Urinary bladder (tissue), 4 donors: Measurements from ENCODE around the gene GPR31. TPM values are rescaled to one million over a fixed set of nuclear protein-coding genes. Genes with fewer than 3 reads are reported as not detected.
"Not testable (repeated sequence)": the region's sequence is repeated elsewhere in the genome, so short reads cannot be mapped to it uniquely, and the experiment has no call there.

Experiments used
- DNase-seq: peaks from one replicate; pipeline ENCODE4 v3.0.0-alpha.2; 2015; ENCODE audit errors: extremely low spot score
- H3K27ac ChIP-seq: one replicate; pipeline ENCODE4 v1.5.1; 2013; ENCODE audit warnings: low read depth, mild to moderate bottlenecking, moderate library complexity
- H3K36me3 ChIP-seq: one replicate; pipeline ENCODE4 v1.6.1; 2013; ENCODE audit warnings: mild to moderate bottlenecking, moderate library complexity; ENCODE audit not compliant: insufficient read depth
- H3K4me1 ChIP-seq: one replicate; pipeline ENCODE4 v1.6.1; 2013; ENCODE audit warnings: mild to moderate bottlenecking, moderate library complexity; ENCODE audit not compliant: insufficient read depth
- H3K4me3 ChIP-seq: one replicate; pipeline ENCODE4 v1.5.1; 2013; ENCODE audit warnings: low read depth, low read length
- WGBS: extraction: QIAGEN DNeasy Blood & Tissue Kit; methylation state at CpG from one replicate; pipeline ENCODE4 v1.1.7; 2013; 5-methylcytosine and 5-hydroxymethylcytosine counted together
- polyA plus RNA-seq: library from polyadenylated mRNA; stranded (reverse); fragments of 200-250 nt; gene quantifications from one replicate; pipeline ENCODE4 v1.2.3, GENCODE V29; 2013
- total RNA-seq: library from RNA; depleted of rRNA; stranded (reverse); fragments of >200 nt; gene quantifications from one replicate; pipeline ENCODE4 v1.2.3, GENCODE V29; 2014
- donor health status: healthy with polysubstance abuse.
- donor health status: healthy.

Gene GPR31, protein sequence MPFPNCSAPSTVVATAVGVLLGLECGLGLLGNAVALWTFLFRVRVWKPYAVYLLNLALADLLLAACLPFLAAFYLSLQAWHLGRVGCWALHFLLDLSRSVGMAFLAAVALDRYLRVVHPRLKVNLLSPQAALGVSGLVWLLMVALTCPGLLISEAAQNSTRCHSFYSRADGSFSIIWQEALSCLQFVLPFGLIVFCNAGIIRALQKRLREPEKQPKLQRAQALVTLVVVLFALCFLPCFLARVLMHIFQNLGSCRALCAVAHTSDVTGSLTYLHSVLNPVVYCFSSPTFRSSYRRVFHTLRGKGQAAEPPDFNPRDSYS
- total RNA-seq, result not detected
- polyA plus RNA-seq, result not detected

DNA sequence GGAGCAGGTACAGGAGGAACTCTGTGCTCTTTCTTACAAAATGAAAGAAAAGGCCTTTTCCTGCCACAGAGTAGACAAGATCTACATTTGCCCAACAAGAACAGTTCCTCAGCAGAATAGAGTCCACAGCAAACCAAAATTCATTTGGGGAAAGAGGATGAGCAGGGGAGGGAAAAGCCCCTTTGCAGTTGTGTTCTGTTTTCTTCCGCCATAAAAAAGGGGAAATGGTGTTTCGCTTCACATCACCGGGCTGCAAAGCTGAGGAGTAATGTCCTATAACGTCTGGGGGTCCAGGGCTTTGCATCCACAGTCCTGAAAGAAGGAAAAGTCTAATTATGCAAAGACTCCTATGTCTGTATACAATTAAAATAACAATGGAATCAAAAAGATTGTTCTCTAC lies at the start of gene GPR31:
Gene GPR31, minus strand, starts transcription at position 118 of the 400 bp plus-strand sequence. CDS start 149 bp downstream, outside the sequence.
- no peaks in the 10 kb centered on the region for H3K36me3 ChIP-seq
- no peak within 1 kb of the TSS for H3K4me3 ChIP-seq
- WGBS, result 83% methylated on average over 4 of the region's 4 CpGs
- DNase-seq, result no peak
- no peak within 1 kb of the TSS for H3K27ac ChIP-seq
- H3K4me1 ChIP-seq, result no peaks in the 10 kb centered on the region

DNA sequence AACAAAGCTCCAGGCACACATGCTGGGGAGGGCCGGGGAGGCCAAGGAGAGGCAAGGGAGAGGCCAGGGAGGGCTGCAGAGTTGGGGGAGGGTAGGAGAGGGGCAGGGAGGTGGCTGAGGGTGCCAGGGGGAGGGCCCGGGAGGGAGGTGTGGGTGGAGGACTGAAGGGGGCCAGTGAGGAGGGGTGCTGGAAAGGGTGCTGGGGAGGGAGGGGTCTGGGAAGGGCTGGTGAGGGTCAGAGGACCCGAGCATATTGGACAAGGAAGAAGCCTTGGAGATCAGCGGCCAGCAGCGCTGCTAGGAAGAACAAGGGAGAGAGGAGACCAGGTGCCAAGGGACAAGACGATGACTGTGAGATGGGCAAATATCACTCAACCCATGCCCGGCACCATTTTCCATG lies 49.7 kb upstream of the GPR31 start:
- no peak for DNase-seq
- Histone ChIP-seq H3K4me1 (no peaks in the 10 kb centered on the region), H3K36me3 (no peaks in the 10 kb centered on the region), H3K4me3 (no peak overlapping the region), H3K27ac (no peak overlapping the region)
- 86% methylated on average over 7 of the region's 7 CpGs for WGBS

GRCh38 chr6:167205316-167205715 lies 47.5 kb upstream of the GPR31 start:
- WGBS, result 96% methylated on average over 11 of the region's 11 CpGs
- H3K4me3 ChIP-seq, H3K27ac ChIP-seq, H3K36me3 ChIP-seq, H3K4me1 ChIP-seq, DNase-seq: not testable (repeated sequence)

DNA sequence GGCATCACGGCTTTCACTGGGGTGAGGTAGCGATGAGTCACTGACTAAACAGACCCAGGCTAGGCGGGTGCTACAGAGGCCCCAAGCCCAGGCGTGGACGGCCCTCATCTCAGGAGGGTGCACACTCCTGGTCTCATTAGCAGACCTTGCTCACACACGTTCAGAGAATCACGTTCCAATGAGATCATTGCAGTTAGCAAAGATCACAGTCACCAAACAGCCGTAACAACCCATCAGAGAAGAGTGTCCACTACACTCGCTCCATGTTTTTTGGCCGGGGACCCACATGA lies 46.2 kb upstream of the GPR31 start:
- H3K27ac ChIP-seq, DNase-seq, H3K4me3 ChIP-seq, H3K4me1 ChIP-seq, H3K36me3 ChIP-seq: not testable (repeated sequence)
- 57% methylated on average over 9 of the region's 10 CpGs for WGBS

DNA sequence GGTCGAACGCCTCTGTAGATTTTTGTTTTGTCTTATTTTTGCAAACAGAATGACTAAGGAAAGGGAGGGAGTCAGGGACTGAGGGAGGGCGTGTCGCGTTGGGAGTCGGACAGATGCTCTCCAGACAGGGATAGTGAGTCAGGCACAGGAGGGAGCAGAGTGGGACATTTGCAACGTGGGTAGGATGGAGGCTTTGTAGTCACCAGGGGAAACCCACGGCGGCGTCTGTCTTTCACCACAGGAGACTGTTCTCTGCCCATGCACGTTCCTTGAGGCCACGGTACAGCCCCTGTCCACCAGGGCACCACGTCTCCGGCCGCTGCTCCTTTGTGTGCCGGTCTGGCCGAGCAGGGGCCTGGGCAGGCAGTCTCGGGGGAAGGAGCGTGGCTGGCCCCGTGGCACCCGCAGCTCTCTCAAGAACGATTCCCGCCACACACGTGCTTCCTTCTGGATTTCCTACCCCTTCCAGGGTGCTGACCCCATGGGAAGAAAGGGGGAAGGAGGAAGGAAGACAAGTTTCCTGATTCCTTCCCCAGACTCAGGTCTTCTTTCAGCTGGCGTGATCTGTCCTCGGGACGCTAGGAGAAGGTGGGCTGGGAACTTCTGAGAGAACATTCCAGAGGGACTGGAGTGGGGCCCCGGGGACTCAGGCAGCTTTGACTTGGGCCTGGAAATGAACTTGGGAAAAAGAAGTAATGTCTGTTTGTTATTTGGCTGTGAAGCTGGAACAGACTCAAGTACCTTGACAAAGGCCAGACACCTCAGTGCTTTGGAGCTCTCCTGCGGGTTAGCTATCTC lies 45.7 kb upstream of the GPR31 start:
- not testable (repeated sequence) for H3K4me3 ChIP-seq
- WGBS, result 86% methylated on average over 28 of the region's 29 CpGs

DNA sequence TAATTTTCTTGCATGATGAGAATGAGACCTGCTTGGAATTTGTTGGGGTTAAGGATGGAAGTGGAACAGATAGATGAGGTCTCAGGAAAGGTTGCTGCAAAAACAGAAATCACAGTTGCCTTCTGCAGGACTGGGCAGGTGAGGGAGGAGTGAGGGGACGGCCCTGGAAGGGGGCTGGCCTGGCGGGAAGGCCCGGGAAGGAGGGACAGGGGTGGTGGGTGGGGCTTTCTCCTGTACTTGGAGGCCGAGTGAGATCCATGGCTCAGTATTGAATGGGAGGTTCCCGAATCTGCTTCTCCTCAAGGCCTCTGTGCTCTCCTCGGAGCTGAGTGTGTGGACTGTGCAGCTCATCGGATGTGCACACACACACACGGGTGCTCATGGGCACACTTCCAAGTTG lies 44.8 kb upstream of the GPR31 start:
- DNase-seq, H3K36me3 ChIP-seq, H3K27ac ChIP-seq, H3K4me3 ChIP-seq, H3K4me1 ChIP-seq: not testable (repeated sequence)
- WGBS, result 85% methylated on average over 8 of the region's 8 CpGs

More for the DNA sequence above, 45.7 kb upstream of the GPR31 start:
- H3K36me3 ChIP-seq, H3K27ac ChIP-seq, H3K4me1 ChIP-seq, DNase-seq: not testable (repeated sequence)

GRCh38 chr6:167200806-167201205 lies 43.0 kb upstream of the GPR31 start:
- DNase-seq, result no peak
- WGBS, result 93% methylated on average over 14 of the region's 14 CpGs
- Histone ChIP-seq H3K4me1 (no peaks in the 10 kb centered on the region), H3K27ac (no peak overlapping the region), H3K36me3 (no peaks in the 10 kb centered on the region), H3K4me3 (no peak overlapping the region)

DNA sequence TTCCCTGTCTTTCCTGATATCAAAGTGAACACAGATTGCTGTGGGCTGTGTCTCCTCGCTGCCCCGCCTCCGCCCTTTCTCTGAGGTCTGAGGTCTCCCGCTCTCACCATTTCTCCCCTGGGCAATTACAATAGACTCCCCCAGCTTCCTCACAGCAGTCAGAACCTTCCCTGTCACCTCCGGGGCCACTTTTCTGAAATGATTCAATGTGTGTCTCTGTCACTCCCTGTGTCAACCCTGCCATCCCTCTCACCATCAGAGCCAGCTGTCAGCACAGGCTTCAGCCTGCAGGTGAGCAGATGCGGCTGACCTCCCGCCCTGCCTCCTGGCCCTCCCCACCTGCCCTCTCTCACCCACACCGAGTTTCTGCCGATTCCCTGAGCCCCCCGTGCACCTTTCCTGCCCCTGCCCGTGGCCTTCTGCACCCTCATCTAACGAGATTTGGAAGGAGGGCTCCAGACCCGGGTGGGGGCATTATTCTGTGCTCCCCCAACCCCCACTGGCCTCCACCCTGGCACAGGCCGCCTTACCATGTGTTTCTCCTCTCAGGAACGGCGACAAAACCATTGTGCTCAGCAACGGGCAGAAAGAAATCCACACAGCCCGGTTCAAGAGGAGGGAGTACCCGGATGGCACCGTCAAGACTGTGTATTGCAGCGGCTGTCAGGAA lies 38.3 kb upstream of the GPR31 start:
- H3K4me3 ChIP-seq, H3K4me1 ChIP-seq, DNase-seq, H3K27ac ChIP-seq, H3K36me3 ChIP-seq: not testable (repeated sequence)
- 65% methylated on average over 10 of the region's 21 CpGs for WGBS

GRCh38 chr6:167193515-167194125 lies 35.8 kb upstream of the GPR31 start:
- 79% methylated on average over 6 of the region's 6 CpGs for WGBS
- H3K27ac ChIP-seq, DNase-seq, H3K36me3 ChIP-seq, H3K4me1 ChIP-seq, H3K4me3 ChIP-seq: not testable (repeated sequence)

- 93% methylated on average over 8 of the region's 8 CpGs for WGBS
- not testable (repeated sequence) for H3K4me1 ChIP-seq, H3K36me3 ChIP-seq, DNase-seq, H3K27ac ChIP-seq, H3K4me3 ChIP-seq
Observed at GRCh38 chr6:167191043-167191583, 33.3 kb upstream of the GPR31 start.

GRCh38 chr6:167187275-167187674 lies 29.5 kb upstream of the GPR31 start:
- 76% methylated on average over 9 of the region's 9 CpGs for WGBS
- not testable (repeated sequence) for H3K4me3 ChIP-seq, H3K4me1 ChIP-seq, H3K36me3 ChIP-seq, H3K27ac ChIP-seq, DNase-seq

DNA sequence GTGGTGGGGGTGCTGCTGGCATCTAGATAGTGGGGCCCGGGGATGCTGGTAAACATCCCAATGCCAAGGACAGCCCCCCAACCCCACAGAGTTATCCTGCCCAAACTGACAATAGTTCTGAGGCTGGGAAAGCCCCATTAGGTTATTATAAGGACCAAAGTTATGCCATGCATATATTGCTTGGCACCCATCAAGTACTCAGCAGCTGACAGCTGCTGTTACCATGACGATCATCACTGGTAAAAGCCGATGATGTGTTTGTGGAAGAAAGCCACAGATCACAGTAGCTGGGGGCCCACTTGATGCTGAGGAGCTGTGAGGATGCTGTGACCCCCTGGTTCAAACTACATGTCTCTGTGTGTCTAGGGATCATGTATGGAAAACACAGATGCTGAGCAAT lies 27.3 kb upstream of the GPR31 start:
- not testable (repeated sequence) for H3K27ac ChIP-seq
- 71% methylated on average over 3 of the region's 3 CpGs for WGBS

DNA sequence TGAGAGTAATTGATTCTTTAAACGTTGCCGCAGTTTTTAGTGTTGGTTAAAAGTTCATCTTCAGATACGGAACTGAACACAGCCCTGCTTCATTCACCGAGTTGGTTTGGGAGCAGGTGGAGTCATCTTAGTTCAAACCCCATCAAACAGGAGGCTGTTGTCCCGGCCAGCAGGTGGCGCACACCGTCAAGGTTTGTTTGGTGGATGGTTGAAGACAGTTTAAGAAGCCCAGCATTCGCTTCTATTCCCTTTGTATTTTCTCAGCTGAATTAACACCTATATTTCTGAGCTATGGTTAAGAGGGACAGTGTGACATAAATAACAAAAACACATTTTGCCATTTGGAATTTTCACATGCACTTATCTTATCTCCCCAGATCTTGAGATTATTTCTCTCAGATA lies 25.1 kb upstream of the GPR31 start:
- 9% methylated on average over 4 of the region's 8 CpGs for WGBS
- H3K27ac ChIP-seq, DNase-seq, H3K4me1 ChIP-seq, H3K36me3 ChIP-seq, H3K4me3 ChIP-seq: not testable (repeated sequence)

More for the DNA sequence above, 27.3 kb upstream of the GPR31 start:
- not testable (repeated sequence) for H3K36me3 ChIP-seq, H3K4me1 ChIP-seq, H3K4me3 ChIP-seq, DNase-seq
